Raji (cell line): ENCODE results near the gene BRI3.
A peak's percentile ranks its signal among the peaks of the same experiment; 100 is the strongest.

Source experiments
- POLR2A ChIP-seq: IDR thresholded peaks from 2 replicates; pipeline ENCODE4 v1.6.1; 2011; ENCODE audit warnings: low read depth, low read length, control low read depth; ENCODE audit not compliant: insufficient read depth

The BRI3 gene, protein sequence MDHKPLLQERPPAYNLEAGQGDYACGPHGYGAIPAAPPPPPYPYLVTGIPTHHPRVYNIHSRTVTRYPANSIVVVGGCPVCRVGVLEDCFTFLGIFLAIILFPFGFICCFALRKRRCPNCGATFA

DNA sequence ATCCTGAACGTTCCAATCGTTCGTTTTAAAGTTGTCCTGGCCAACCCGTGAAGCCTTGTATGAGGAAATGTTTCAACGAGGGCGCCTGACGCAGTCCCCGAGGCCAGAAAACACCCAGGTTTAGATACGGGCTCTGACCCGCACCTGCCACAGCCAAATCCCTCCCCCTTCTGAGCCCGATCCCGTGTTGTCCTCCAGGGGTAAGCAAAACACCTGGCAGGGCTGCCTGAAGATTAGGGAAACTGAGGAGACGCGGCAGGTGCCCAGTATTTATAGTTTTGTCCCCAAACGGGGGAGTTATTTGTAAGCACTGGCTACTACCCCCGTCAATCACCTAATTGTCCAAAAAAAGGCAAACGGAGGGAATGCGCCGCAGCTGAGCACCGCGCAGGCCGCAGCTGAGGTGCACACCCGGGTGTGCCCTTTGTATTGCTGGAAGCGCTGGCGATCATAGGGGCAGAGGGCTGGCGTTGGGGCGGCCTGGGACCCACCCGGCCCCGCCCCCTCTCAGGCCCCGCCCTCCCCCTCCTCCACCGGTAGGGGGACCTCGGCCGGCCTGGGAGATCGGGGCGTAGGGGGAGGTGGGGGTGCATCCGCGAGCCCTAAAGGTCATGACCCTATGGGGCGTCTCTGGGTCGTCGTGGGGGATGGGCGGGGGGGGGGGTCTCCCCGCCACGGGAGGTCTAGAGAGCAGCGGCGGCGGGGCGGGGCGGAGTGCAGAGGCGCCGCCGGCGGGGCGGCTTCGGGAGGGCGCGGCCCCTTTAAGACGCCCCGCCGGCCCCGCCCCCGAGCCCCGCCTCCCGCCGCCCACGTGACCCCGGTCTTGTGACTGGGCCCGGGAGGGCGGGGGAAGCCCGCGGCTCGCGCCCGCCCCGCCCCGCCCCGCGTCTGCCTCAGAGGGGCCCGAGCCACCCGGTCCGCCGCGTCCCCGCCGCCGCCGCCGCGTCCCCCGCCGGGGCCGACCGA lies at the start of gene BRI3:
BRI3 (plus strand) TSS at position 896 of the 966 bp plus-strand sequence. CDS start 110 bp downstream, outside the sequence.
- TF ChIP-seq POLR2A = peak; percentile 54

DNA sequence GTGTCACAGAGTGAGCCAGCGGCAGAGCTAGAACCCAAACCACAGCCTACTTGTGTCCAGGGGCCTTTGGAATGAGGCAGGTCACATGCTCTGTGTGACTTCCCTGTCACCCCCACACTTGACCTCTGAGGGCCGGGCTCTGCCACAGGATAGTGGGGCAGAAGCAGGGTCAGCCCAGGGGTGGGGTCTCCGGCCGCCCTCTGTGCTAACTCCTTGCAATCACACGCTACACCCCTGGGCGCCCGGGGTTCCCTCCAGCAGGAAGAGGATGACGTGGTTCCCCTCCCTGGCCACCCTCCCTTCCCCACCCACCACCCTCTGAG lies 49.3 kb upstream of the BRI3 start:
- no peak for TF ChIP-seq POLR2A

DNA sequence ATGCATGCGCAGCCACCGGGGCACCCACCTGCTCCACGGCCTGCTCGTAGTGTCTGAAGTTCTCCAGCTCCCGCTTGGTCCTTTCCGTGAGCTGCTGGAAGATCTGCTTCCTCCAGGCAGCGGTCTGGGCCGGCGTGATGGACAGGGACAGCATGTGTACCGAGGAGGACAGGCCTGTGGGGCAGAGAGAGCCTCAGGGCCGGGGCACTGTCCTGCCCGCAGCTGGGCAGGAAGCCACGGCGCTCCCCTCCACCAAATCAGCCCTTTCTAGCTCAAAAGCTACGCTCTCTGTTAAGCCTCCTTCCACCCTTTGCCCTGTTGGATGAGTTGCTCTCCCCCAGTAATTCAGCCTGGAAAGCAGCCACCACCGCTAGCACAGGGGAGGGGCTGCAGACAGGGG lies 48.7 kb upstream of the BRI3 start:
- no peak for TF ChIP-seq POLR2A

DNA sequence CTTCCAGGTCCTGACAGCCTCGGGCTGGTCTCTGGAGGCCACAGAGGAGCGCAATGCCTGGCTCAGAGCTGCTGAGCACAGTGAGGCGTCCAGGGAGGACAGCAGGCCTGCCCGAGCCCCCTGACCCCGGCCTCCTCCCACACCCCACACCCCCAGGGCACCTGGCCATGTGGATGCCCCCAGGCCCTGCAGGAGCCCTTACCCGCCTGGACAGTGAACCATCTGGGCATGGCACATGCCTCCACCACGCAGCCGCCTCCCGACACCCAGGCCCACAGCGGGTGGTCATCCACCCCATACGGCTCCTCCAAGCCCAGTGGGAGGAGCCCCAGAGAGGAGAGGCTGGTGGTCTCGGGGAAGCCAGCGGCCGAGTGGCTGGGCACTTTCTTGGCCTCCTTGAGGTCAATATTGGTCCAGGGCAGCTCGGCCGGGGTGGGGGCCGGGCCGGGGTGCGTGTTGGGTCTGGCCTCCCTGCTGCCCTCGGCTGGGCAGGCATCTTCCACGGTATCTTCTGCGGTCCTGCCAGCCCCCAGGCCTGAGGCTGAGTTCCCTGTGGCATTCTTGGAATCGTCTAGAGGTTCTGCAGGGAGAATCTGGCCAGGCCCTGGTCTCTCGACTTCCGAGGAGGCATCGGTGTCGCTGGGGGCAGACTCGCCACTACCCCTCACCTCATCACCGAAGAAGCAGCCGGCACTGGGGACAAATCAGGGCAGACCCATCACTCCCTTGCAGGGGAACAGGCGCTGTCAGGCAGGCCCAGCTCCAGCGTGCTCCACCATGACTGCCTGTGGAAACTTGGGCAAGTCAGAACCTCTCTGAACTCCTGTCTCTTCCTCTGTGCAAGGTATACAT lies 48.0 kb upstream of the BRI3 start:
- no peak for TF ChIP-seq POLR2A

DNA sequence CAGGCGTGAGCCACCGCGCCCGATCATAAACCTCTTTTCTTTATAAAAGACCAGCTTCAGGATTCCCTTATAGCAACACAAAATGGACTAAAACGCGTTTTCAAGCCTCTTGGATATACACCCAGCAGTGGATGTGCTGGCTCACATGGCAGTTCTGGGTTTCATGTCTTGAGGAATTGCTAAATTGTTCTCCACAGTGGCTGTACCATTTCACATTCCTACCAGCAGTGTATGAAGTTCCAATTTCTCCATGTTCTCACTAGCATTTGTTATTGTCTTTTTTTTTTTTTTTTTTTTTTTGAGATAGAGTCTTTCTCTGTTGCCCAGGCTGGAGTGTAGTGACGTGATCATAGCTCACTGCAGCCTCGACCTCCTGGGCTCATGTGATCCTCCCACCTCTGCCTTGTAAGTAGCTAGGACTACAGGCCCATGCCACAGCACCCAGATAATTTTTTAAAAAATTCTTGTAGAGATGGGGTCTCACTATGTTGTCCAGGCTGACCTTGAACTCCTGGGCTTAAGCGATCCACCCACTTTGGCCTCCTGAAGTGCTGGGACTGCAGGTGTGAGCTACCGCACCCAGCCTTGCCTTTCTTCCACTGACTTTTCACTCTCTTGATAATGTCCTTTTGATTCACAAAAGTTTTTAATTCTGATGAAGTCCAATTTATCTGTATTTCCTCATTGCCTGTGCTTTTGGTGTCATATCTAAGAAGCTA lies 46.9 kb upstream of the BRI3 start:
- no peak for TF ChIP-seq POLR2A

DNA sequence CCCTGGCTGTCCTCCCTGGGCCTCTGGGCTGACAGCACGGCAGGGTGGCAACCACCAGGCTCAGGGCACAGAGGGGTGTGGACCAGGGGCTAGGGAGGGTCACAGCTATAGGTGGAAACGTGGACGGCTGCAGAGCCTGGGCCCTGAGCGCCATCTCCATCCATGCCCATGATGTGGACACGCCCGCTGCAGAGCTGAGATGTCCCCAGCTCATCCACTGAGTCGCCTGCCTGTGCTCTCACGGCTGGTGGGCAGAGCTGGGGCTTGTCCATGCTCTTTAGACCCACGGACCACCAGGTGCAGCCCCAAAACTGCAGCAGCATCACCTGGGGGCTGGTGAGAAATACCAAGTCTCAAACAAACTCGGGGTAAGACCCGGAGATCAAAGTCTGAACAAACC lies 45.6 kb upstream of the BRI3 start:
- TF ChIP-seq POLR2A = no peak

DNA sequence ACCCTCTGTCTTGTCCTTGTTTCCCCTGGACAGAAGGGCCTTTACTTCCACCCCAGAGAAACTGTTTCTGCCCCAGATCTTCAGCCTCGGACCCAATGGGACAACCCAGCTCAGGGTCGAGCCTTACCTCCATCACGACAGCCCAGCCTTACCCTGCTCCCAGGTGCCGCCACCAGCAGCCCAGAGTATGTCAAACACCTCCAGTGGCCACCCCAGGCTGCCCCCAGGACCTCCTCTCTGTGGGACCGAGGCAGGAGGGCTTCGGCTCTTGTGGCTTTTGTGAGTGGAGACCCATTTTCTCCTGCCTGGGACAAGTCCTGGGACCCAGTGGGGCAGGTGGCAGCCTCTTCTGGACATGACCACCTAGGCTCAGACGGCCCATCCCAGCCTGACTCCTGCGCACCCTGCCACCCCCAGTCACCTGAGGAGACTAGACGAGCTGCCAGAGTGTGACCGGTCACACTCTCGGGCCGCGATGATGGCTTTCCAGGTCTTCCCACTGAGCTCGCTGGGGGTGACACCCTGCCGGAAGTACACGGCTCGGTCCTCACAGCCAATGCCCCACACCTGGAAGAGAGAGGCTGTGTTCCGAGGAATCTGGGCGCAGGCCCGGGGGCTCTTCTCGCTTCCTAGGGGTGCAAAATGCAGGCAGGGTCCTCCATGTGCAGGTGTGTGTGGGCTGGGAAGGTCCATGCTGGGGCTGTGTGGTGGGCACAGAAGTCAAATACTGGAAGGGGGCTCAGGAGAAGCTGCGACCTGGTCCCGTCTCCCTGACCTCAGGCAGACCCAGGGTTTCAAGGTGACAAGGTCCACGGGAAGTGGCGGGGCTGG lies 44.9 kb upstream of the BRI3 start:
- TF ChIP-seq POLR2A = no peak

DNA sequence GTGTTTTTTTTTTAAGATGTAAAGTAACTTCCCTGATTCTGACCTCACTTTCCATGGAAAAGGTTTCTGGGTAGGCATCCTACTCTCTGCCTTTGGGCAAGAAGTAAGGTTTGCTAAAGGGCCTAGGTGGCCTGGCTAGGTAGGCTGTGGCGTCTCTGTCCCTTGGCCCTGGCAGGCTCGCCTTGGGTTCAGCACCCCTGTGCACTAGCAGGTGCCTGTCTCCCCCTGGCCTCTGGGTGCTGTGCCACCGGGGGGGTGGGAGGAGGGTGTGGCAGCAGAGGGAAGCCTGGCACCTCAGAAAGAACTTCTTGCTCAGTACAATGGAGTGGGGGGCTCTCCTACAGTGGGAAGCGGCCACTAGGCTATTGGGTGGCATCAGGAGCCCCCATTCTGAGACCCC lies 43.4 kb upstream of the BRI3 start:
- TF ChIP-seq POLR2A = no peak

DNA sequence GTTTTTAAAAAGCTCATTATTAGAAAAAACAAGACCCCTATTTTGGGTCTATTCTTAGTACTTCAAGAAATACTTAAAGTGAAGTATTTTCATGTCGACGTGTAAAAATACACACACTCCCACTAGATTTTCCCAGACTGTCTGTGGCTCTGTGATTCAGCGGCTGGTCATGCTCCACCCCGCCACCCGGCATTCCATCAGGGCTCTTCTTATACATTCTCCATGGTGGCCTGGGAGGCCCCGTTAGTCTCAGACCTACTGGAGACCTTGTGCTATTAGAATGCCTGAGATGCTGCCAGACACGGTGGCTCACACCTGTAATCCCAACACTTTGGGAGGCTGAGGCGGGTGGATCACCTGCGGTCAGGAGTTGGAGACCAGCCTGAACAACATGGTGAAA lies 42.5 kb upstream of the BRI3 start:
- TF ChIP-seq POLR2A = no peak

DNA sequence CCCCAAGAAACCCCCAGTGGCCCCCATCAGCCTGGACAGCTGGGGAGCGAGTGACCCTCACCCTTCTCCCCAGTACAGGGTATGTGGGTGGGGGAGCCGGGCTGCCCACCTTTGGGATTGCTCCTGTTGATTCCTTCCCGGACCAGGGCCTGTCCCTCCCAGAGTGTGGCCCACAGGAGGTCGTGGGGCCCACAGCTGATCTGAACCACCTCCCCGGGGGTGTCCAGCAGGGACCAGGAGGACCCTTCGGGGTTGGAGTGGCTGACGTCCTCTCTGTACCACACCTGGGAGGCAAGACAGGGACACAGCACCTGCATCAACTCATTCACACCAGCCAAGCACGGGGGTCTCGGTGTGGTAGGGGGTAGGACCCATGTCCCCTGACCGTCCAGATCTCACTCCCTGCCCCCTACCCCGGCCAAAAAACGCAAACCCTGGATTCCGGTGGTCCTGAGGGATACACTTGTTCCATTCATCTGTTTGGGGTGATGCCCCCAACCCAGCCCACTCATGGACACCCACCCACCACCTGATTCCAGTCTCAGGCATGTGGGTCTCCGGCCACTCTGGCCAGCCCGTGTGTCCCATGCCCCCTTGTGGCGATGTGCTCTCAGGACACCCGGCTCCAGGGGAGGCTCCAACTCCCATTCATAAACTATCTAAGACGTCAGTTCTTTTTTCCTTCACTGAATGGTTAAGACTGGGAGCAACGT lies 40.4 kb upstream of the BRI3 start:
- TF ChIP-seq POLR2A = no peak

DNA sequence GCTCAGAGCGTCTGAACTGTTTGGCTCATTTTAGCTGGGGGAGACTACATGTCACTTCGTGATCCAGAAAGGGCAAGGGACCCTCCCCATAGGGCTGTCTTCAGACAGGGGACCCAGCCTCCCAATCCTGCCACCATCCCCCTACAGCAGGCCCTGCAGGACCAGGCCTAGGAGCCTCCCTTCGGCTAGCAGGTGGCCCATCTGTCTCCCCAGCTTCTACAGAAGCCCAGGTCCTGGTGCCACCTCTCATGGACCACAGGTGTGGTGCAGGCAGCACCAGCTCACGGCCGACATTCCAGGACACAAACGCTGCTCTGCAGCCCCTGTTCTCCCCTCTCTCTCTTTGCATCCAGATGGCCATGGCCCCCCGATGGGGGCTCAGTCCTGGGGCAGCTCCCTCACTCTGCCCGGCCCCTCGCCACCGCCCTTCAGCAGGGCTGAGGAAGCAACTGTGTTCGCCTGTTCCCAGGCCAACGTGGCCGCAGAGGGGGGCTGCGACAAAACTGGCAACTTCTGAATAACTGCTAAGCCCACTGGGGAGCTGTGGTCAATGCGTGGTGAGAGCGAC lies 39.7 kb upstream of the BRI3 start:
- TF ChIP-seq POLR2A = no peak

DNA sequence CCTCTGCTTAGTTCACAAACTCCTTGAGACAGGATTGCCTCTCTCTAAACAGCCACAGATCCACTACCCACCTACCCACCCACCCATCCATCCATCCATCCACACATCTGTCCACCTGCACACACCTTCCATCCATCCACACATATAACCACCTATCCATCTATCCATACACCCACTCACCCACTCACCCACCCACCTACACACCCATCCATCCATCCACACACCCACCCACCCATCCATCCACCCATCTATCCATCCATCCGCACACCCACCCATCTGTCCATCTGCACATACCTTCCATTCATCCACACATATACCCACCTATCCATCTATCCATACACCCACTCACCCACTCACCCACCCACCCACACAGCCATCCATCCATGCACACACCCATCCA lies 39.1 kb upstream of the BRI3 start:
- TF ChIP-seq POLR2A = no peak

DNA sequence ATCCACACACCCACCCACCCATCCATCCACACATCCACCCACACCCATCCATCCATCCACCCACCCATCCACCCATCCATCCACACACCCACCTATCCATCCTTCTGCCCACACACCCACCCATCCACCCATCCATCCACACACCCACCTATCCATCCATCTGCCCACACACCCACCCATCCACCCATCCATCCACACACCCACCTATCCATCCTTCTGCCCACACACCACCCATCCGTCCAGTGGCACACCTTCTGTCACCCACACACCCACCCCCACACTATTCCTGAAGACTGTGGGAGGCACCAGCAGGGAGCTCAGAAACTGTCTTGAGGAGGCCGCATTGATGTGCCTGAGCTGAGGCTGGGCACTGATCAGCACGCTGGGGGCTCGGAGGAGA lies 38.6 kb upstream of the BRI3 start:
- no peak for TF ChIP-seq POLR2A

DNA sequence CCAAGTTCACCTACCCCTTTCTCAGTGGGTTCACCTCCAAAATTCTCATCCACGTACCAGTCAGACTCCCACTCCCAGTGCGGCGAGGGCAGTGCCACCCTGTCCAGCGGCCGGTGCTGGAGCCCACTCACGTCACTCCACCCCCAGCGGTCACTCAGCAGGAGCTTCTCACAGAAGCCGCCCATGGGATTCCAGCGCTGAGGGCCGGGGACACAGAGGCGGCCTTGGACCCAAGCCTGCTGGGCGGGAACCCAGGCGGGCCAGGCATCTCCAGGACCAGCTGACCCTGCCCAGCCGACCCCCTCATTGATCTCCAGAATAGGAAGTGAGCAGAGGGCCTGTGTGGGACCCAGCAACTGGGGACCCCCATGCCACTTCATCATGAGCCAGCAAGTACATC lies 36.6 kb upstream of the BRI3 start:
- no peak for TF ChIP-seq POLR2A

DNA sequence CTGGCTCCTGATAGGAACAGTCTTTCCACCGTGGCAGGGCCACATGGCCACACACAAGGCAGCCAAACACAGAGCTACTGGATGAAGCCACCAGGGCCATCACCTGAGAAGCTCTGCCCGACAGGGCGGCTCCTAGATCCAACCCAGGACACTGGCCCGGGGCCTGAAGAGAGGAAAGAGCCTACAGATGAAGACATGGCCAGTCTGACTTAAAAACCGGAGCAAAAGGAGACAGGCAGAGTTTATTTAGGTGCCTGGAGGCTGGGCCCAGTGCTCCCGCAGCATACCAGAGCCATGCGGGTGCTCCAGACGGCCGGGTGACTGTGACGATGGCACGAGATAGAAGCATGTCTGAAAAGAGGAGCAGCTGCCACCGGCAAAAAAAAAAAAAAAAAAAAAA lies 33.3 kb upstream of the BRI3 start:
- TF ChIP-seq POLR2A = no peak
